Endothelial cell of umbilical vein (primary cell): ENCODE data around the gene ETS1. TPM values are rescaled to one million over a fixed set of nuclear protein-coding genes. Genes with fewer than 3 reads are reported as not detected.

Experiments
- BruUV-seq: library from RNA; stranded (reverse); fragments of 400-500 nt; replicated peaks from 2 replicates; lab custom pipeline; 2021; lab: Mats Ljungman, UMichigan
- CTCF ChIA-PET: fragments of 300-600, 350-600 bp; sonication (Branson Sonifier 250); formaldehyde crosslinking; loops from one replicate; lab custom pipeline; 2021; ENCODE audit warnings: antibody characterized with exemption, inconsistent platforms; lab: Charles Lee
- POLR2A ChIA-PET: fragments of 300-600, 350-600 bp; sonication (Branson Sonifier 250); formaldehyde crosslinking; loops from one replicate; lab custom pipeline; 2021; ENCODE audit warnings: antibody characterized with exemption, inconsistent platforms; lab: Charles Lee
- DNase-seq: peaks from one replicate; pipeline ENCODE4 v3.0.0-alpha.2; 2011; ENCODE audit warnings: low read depth, low spot score
- FAIRE-seq: peaks from 2 replicates; lab custom pipeline; 2011; peaks lifted over from hg19 to GRCh38; lab: Jason Lieb, UNC
- H2AFZ ChIP-seq: 2 replicates; pipeline ENCODE4 v1.6.0; 2012; ENCODE audit warnings: low read depth, low read length, control low read depth, inconsistent platforms
- H3K27ac ChIP-seq: 2 replicates; pipeline ENCODE4 v1.5.1; 2011; ENCODE audit warnings: low read depth, mild to moderate bottlenecking, control low read depth, low read length, moderate library complexity; ENCODE audit not compliant: insufficient read depth
- H3K27me3 ChIP-seq, 2 experiments: 2 replicates each; pipeline versions ENCODE4 v1.6.0 to v1.6.1; 2011; ENCODE audit warnings: low read length in 2 of 2, mixed read lengths in 1 of 2; ENCODE audit not compliant: control insufficient read depth in 2 of 2, insufficient read depth in 2 of 2
- H3K36me3 ChIP-seq, 2 experiments: 2 replicates in 1 of 2; 3 replicates in 1 of 2; pipeline ENCODE4 v1.5.1; 2011; ENCODE audit warnings: low read length in 2 of 2, mild to moderate bottlenecking in 1 of 2, moderate library complexity in 1 of 2; ENCODE audit not compliant: control insufficient read depth in 2 of 2, insufficient read depth in 2 of 2; ENCODE audit errors: extremely low read depth in 1 of 2
- H3K4me1 ChIP-seq: 3 replicates; pipeline ENCODE4 v1.5.1; 2011; ENCODE audit warnings: mild to moderate bottlenecking, low read length; ENCODE audit not compliant: control insufficient read depth, insufficient read depth; ENCODE audit errors: extremely low read depth
- H3K4me2 ChIP-seq: 2 replicates; pipeline ENCODE4 v1.6.1; 2011; ENCODE audit warnings: low read length, control low read depth, mixed read lengths; ENCODE audit not compliant: insufficient read depth
- H3K4me3 ChIP-seq, 3 experiments: fragments of 200-600 bp in 1 of 3; sonication (generic), shearing (Covaris generic) in 1 of 3; replicated peaks in 1 of 3; 2 replicates each; pipeline ENCODE4 v1.5.1; 2011 to 2016; ENCODE audit warnings: control low read depth in 3 of 3, low read length in 3 of 3, mild to moderate bottlenecking in 2 of 3, inconsistent platforms in 1 of 3, low read depth in 1 of 3, moderate library complexity in 1 of 3; ENCODE audit not compliant: insufficient read depth in 1 of 3
- H3K79me2 ChIP-seq: 2 replicates; pipeline ENCODE4 v1.6.0; 2012; ENCODE audit warnings: low read length, inconsistent platforms; ENCODE audit not compliant: control insufficient read depth, insufficient read depth
- H3K9ac ChIP-seq: replicated peaks from 2 replicates; pipeline ENCODE3; 2011; ENCODE audit warnings: low read length, control low read depth; ENCODE audit not compliant: insufficient read depth; ENCODE audit errors: extremely low read depth
- H3K9me1 ChIP-seq: replicated peaks from 3 replicates; pipeline ENCODE4 v1.6.0; 2011; ENCODE audit warnings: mild to moderate bottlenecking, low read length; ENCODE audit not compliant: control insufficient read depth, insufficient read depth; ENCODE audit errors: extremely low read depth
- H3K9me3 ChIP-seq: replicated peaks from 2 replicates; pipeline ENCODE4 v1.5.1; 2012; ENCODE audit warnings: low read length, inconsistent platforms; ENCODE audit not compliant: control insufficient read depth, insufficient read depth
- H4K20me1 ChIP-seq: replicated peaks from 2 replicates; pipeline ENCODE3; 2011; ENCODE audit warnings: mild to moderate bottlenecking, low read length; ENCODE audit not compliant: control insufficient read depth, insufficient read depth; ENCODE audit errors: extremely low read depth
- CTCF ChIP-seq, 2 donors: IDR thresholded peaks; 1 replicate in 1 of 2; 2 replicates in 1 of 2; pipeline ENCODE4 v1.5.1; 2011; ENCODE audit warnings: low read length in 2 of 2, mild to moderate bottlenecking in 2 of 2, moderate library complexity in 2 of 2, control low read depth in 1 of 2, inconsistent platforms in 1 of 2, low read depth in 1 of 2; ENCODE audit not compliant: insufficient read depth in 1 of 2; ENCODE audit errors: extremely low read depth in 1 of 2
- EZH2 ChIP-seq: IDR thresholded peaks from 2 replicates; pipeline ENCODE4 v1.6.1; 2012; ENCODE audit warnings: borderline replicate concordance, low read depth, mild to moderate bottlenecking, moderate library complexity, low read length, inconsistent platforms; ENCODE audit not compliant: severe bottlenecking
- FOS ChIP-seq: IDR thresholded peaks from 2 replicates; pipeline ENCODE4 v1.6.1; 2011; ENCODE audit warnings: mild to moderate bottlenecking, low read length, moderate library complexity, borderline replicate concordance; ENCODE audit not compliant: insufficient read depth
- GATA2 ChIP-seq: IDR thresholded peaks from 2 replicates; pipeline ENCODE4 v1.7.0; 2011; ENCODE audit warnings: low read depth, mild to moderate bottlenecking, moderate library complexity, mixed read lengths, low read length; ENCODE audit not compliant: insufficient read length, insufficient read depth
- JUN ChIP-seq: IDR thresholded peaks from 2 replicates; pipeline ENCODE4 v1.6.1; 2011; ENCODE audit warnings: borderline replicate concordance, low read depth; ENCODE audit not compliant: insufficient read length, insufficient read depth
- MAX ChIP-seq: IDR thresholded peaks from 2 replicates; pipeline ENCODE4 v1.6.1; 2011; ENCODE audit not compliant: insufficient read depth, insufficient read length
- MYC ChIP-seq: IDR thresholded peaks from one replicate; pipeline ENCODE4 v1.6.1; 2011; ENCODE audit warnings: mild to moderate bottlenecking, low read depth, low read length
- POLR2A ChIP-seq: IDR thresholded peaks from 2 replicates; pipeline ENCODE4 v1.6.1; 2012; ENCODE audit warnings: low read depth, mild to moderate bottlenecking, control low read depth, low read length
- POLR2AphosphoS5 ChIP-seq: IDR thresholded peaks from 2 replicates; pipeline ENCODE4 v1.6.1; 2012; ENCODE audit warnings: low read depth, mild to moderate bottlenecking, control low read depth, low read length, moderate library complexity; ENCODE audit not compliant: insufficient read depth
- dilution Hi-C: fragments of 300-500 bp; cut with MboI; formaldehyde crosslinking; loops from one replicate; pipeline ENCODE4 v1.15.0; 2019; ENCODE audit warnings: low sequenced_read_pairs; ENCODE audit not compliant: extremely low pct_ligation_motif_present
- intact Hi-C: fragments of 100-400 bp; cut with micrococcal nuclease; formaldehyde crosslinking; loops from one replicate; pipeline ENCODE4 v1.10.0; 2022
- polyA plus RNA-seq, 4 experiments: library from polyadenylated mRNA; depleted of rRNA in 3 of 4; stranded (reverse) in 3 of 4; unstranded in 1 of 4; fragments of >200 nt; gene quantifications; 2 replicates each; pipeline versions ENCODE4 v1.2.1 to v1.2.3, GENCODE V29; 2011 to 2012; ENCODE audit warnings: missing spikeins in 1 of 4
- total RNA-seq: library from RNA; stranded (reverse); gene quantifications from 2 replicates; pipeline ENCODE4 v1.2.3, GENCODE V29; 2021

Gene ETS1
- total and polyA plus RNA-seq, 2 donors (not counting 3 experiments of a cell fraction or from before 2014, with no cell fraction given): 34.2 to 115 TPM

GRCh38 chr11:128551611-128552335, 35.6 kb downstream of the ETS1 start:
- H3K9ac ChIP-seq: no peak overlapping the region
- no peaks in the 10 kb centered on the region for H3K79me2 ChIP-seq
- no peaks in the 10 kb centered on the region for H3K9me1 ChIP-seq
- H3K4me2 ChIP-seq: no peak overlapping the region
- TF ChIP-seq CTCF (IDR thresholded peaks at IDR 0.05; ENCODE audit: extremely low read depth in 1 of 2, insufficient read depth in 1 of 2, low read depth in 1 of 2, low read length in 2 of 2): no peak
- TF ChIP-seq POLR2AphosphoS5: no peak
- no peak for TF ChIP-seq FOS
- no peak for TF ChIP-seq POLR2A
- no peak for TF ChIP-seq EZH2
- TF ChIP-seq JUN: no peak
- no peak for TF ChIP-seq MAX
- TF ChIP-seq MYC: no peak
- TF ChIP-seq GATA2: no peak
- H3K27me3 ChIP-seq: peaks cover 6% of the 10 kb centered on the region in 2 experiments
- intact Hi-C loops (no loop called here), dilution Hi-C loops (no loop called here)
- H3K36me3 ChIP-seq: no peaks in the 10 kb centered on the region
- H2AFZ ChIP-seq: no peak overlapping the region
- no TSS peak for BruUV-seq
- ChIA-PET CTCF (no interaction called here), POLR2A (no interaction called here)
- H3K4me1 ChIP-seq: peaks cover 12% of the 10 kb centered on the region
- no peaks in the 10 kb centered on the region for H4K20me1 ChIP-seq
- H3K9me3 ChIP-seq: no peaks in the 10 kb centered on the region
- no peak overlapping the region for H3K27ac ChIP-seq
- no peak overlapping the region for H3K4me3 ChIP-seq
- DNase-seq: no peak
- FAIRE-seq: no peak
